Naive thymus-derived CD4-positive, alpha-beta T cell (primary cell): ENCODE data around the gene GABRA5. TPM values are rescaled to one million over a fixed set of nuclear protein-coding genes. Genes with fewer than 3 reads are reported as not detected.
A peak's percentile ranks its signal among the peaks of the same experiment; 100 is the strongest.

Experiments
- ATAC-seq: fragments of 150-1000 bp; cut with Tn5 transposase; 2 replicates; pipeline ENCODE4 v1.10.0; 2021; ENCODE audit warnings: mild to moderate bottlenecking, moderate library complexity
- CTCF ChIA-PET: fragments of 350-600 bp; sonication (Branson Sonifier 250); formaldehyde crosslinking; loops from one replicate; lab custom pipeline; 2021; ENCODE audit warnings: antibody characterized with exemption; lab: Charles Lee
- POLR2A ChIA-PET: fragments of 350-600 bp; sonication (Branson Sonifier 250); formaldehyde crosslinking; loops from one replicate; lab custom pipeline; 2021; ENCODE audit warnings: antibody characterized with exemption, inconsistent platforms; lab: Charles Lee
- DNase-seq, 9 donors: peaks; one replicate each; pipeline versions ENCODE4 v3.0.0 to v3.0.0-alpha.2; 2020 to 2022; ENCODE audit warnings: mixed read lengths in 1 of 9
- H3K27ac ChIP-seq: one replicate; pipeline ENCODE4 v1.7.0; 2013; ENCODE audit warnings: mild to moderate bottlenecking, low read depth, low read length, moderate library complexity
- H3K27me3 ChIP-seq, 2 donors: one replicate each; pipeline ENCODE4 v1.7.0; 2013; ENCODE audit warnings: low read length in 2 of 2, mild to moderate bottlenecking in 2 of 2, moderate library complexity in 2 of 2; ENCODE audit not compliant: control insufficient read depth in 2 of 2, insufficient read depth in 2 of 2
- H3K36me3 ChIP-seq, 3 experiments: 1 replicate in 2 of 3; 2 replicates in 1 of 3; pipeline ENCODE4 v1.7.0; 2013; ENCODE audit warnings: low read length in 3 of 3, mild to moderate bottlenecking in 3 of 3, moderate library complexity in 1 of 3; ENCODE audit not compliant: insufficient read depth in 3 of 3, control insufficient read depth in 2 of 3
- H3K4me1 ChIP-seq, 2 donors: one replicate each; pipeline ENCODE4 v1.7.0; 2013; ENCODE audit warnings: low read length in 2 of 2, mild to moderate bottlenecking in 2 of 2, moderate library complexity in 1 of 2; ENCODE audit not compliant: control insufficient read depth in 2 of 2, insufficient read depth in 2 of 2
- H3K4me3 ChIP-seq: 2 replicates; pipeline ENCODE4 v1.7.0; 2013; ENCODE audit warnings: mild to moderate bottlenecking, low read length
- H3K9me3 ChIP-seq, 3 experiments: 1 replicate in 2 of 3; 2 replicates in 1 of 3; pipeline ENCODE4 v1.7.0; 2013; ENCODE audit warnings: low read length in 3 of 3; ENCODE audit not compliant: control insufficient read depth in 2 of 3
- H3K27ac Mint-ChIP-seq, 9 donors: one replicate each; pipeline ENCODE4 v1.8.0; 2020 to 2022; ENCODE audit warnings: mixed read lengths in 9 of 9, mild to moderate bottlenecking in 8 of 9, moderate library complexity in 5 of 9, inconsistent platforms in 2 of 9
- H3K27me3 Mint-ChIP-seq, 5 donors: one replicate each; pipeline ENCODE4 v1.8.0; 2021 to 2022; ENCODE audit warnings: mixed read lengths in 5 of 5, mild to moderate bottlenecking in 1 of 5
- H3K36me3 Mint-ChIP-seq, 5 donors: one replicate each; pipeline ENCODE4 v1.8.0; 2020 to 2022; ENCODE audit warnings: mixed read lengths in 5 of 5, mild to moderate bottlenecking in 3 of 5, inconsistent platforms in 1 of 5
- H3K4me1 Mint-ChIP-seq, 7 donors: one replicate each; pipeline ENCODE4 v1.8.0; 2020 to 2022; ENCODE audit warnings: mixed read lengths in 7 of 7, mild to moderate bottlenecking in 3 of 7, inconsistent platforms in 1 of 7
- H3K4me3 Mint-ChIP-seq, 10 donors: one replicate each; pipeline ENCODE4 v1.8.0; 2020 to 2022; ENCODE audit warnings: mild to moderate bottlenecking in 10 of 10, mixed read lengths in 10 of 10, moderate library complexity in 6 of 10, inconsistent platforms in 2 of 10
- H3K9me3 Mint-ChIP-seq, 11 donors: one replicate each; pipeline ENCODE4 v1.8.0; 2020 to 2022; ENCODE audit warnings: mixed read lengths in 11 of 11, mild to moderate bottlenecking in 4 of 11, inconsistent platforms in 1 of 11, moderate library complexity in 1 of 11
- intact Hi-C, 2 donors: fragments of 100-400 bp; cut with micrococcal nuclease; formaldehyde crosslinking; loops; one replicate each; pipeline ENCODE4 v1.15.1; 2023
- polyA plus RNA-seq, 2 donors: library from polyadenylated mRNA; unstranded; fragments of 300-500 nt; fragmentation: Illumina TruSeq; gene quantifications; one replicate each; pipeline ENCODE4 v1.2.3, GENCODE V29; 2021
- total RNA-seq, 6 experiments: library from RNA in 5 of 6; stranded (reverse) in 5 of 6; gene quantifications; 1 replicate in 5 of 6; 2 replicates in 1 of 6; pipeline ENCODE4 v1.2.3 and lab custom pipeline; 2021 to 2026

GABRA5 gene
- total and polyA plus RNA-seq, 7 experiments from 2014 or later = not detected

- ChIA-PET CTCF (no interaction called here), POLR2A (no interaction called here)
- DNase-seq (no peak), ATAC-seq (no peak)
- Histone ChIP-seq H3K4me1 (no peaks in the 10 kb centered on the region), H3K27me3 (no peaks in the 10 kb centered on the region), H3K27ac (no peak overlapping the region), H3K9me3 (no peaks in the 10 kb centered on the region), H3K36me3 (no peaks in the 10 kb centered on the region), H3K4me3 (no peak overlapping the region)
- intact Hi-C loops = loop anchor here in 1 of 2 donors (10.0 kb wide), 1 partner anchor 1241 kb away; no protein-coding TSS in a partner anchor
- H3K27me3 Mint-ChIP-seq = peaks cover 0 to 6% (median 0%) of the 10 kb centered on the region in 5 donors
- no peaks in the 10 kb centered on the region for H3K4me1 Mint-ChIP-seq
- H3K4me3 Mint-ChIP-seq = no peak overlapping the region
- H3K9me3 Mint-ChIP-seq = no peaks in the 10 kb centered on the region
- H3K36me3 Mint-ChIP-seq = no peaks in the 10 kb centered on the region
- H3K27ac Mint-ChIP-seq = no peak overlapping the region
These were observed 16.6 kb downstream of the GABRA5 start for GRCh38 chr15:26883466-26883865.

DNA sequence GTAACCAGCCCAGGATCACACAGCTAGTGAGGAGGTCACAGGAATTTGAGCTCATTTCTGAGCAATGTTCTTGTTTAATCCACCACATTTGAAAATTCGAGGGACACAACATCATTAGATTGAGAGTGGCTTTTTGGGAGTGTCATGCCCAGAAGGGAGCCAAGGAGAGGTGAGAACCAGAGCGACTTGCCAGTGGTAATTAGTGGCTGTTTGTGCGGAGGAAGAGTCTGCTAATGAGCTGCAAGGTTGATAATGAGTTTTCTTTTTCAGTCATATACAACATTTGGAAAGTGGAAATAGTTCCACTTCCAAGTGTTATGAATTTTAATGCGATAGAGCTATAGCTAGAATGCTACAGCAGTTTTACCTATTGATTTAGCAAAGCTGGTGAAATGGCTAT, 19.7 kb downstream of the GABRA5 start:
- Mint-ChIP-seq H3K4me3 (no peak overlapping the region), H3K27me3 (peaks cover 0 to 26% (median 17%) of the 10 kb centered on the region in 5 donors), H3K36me3 (no peaks in the 10 kb centered on the region), H3K4me1 (peaks cover 0 to 5% (median 3%) of the 10 kb centered on the region in 7 donors), H3K27ac (no peak overlapping the region), H3K9me3 (no peaks in the 10 kb centered on the region)
- CTCF ChIA-PET = no interaction called here
- intact Hi-C loops = loop anchor here in 1 of 2 donors (10.0 kb wide), 1 partner anchor 1238 kb away; no protein-coding TSS in a partner anchor
- no peaks in the 10 kb centered on the region for H3K36me3 ChIP-seq
- DNase-seq (no peak), ATAC-seq (no peak)
- no peaks in the 10 kb centered on the region for H3K4me1 ChIP-seq
- H3K4me3 ChIP-seq = no peak overlapping the region
- POLR2A ChIA-PET = no interaction called here
- no peaks in the 10 kb centered on the region for H3K27me3 ChIP-seq
- H3K9me3 ChIP-seq = no peaks in the 10 kb centered on the region
- no peak overlapping the region for H3K27ac ChIP-seq

DNA sequence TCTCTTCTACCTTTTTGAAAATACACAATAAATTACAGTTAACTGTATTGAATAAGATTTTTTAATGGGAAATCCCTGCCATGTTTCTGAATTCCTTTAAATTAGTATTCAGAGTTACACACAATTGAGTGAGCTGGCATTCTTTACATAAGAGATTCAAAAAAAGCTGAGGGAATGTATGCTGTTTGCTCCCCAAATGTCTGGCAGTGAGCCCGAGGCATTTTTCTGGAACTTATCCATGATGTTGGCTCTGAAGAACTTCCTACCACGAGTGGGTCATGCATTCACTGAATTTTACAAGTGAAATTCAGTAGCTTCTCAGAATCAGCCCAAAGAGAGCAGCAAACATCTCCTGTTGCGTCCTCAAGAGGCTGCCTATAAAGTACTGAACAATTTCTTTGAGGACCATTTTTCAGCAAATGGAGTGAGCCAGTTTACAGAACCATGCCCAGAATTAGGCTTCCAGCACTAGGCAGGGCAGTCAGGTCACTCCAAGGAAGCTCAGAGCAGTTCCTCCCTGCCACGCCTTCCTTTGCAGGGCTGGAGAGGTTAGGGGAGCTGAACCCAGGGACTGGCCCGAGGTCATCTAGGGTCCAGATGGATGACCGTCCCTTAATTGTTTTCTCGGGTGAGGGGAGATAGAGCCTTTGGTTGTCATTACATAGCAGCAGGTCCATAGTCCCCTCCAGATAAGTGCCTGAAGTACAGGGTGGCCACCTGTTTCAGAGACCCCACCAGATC, 21.2 kb downstream of the GABRA5 start:
- H3K27ac ChIP-seq = no peak overlapping the region
- ChIA-PET CTCF (no interaction called here), POLR2A (no interaction called here)
- Mint-ChIP-seq H3K4me3 (no peak overlapping the region), H3K27me3 (peaks cover 0 to 28% (median 17%) of the 10 kb centered on the region in 5 donors), H3K36me3 (no peaks in the 10 kb centered on the region), H3K27ac (no peak overlapping the region), H3K9me3 (peaks cover 0 to 5% (median 0%) of the 10 kb centered on the region in 11 donors), H3K4me1 (peaks cover 0 to 8% (median 3%) of the 10 kb centered on the region in 7 donors)
- ATAC-seq (no peak), DNase-seq (no peak)
- no peaks in the 10 kb centered on the region for H3K4me1 ChIP-seq
- H3K9me3 ChIP-seq = no peaks in the 10 kb centered on the region
- H3K36me3 ChIP-seq = no peaks in the 10 kb centered on the region
- H3K27me3 ChIP-seq = no peaks in the 10 kb centered on the region
- H3K4me3 ChIP-seq = no peak overlapping the region
- intact Hi-C loops = loop anchor here in 1 of 2 donors (10.0 kb wide), 1 partner anchor 1237 kb away; no protein-coding TSS in a partner anchor

GRCh38 chr15:26888761-26889160, 21.9 kb downstream of the GABRA5 start:
- intact Hi-C loops = loop anchor here in 1 of 2 donors (10.0 kb wide), 1 partner anchor 1236 kb away; no protein-coding TSS in a partner anchor
- ChIA-PET CTCF (interaction anchor here (1.2 kb wide), 1 partner anchor 10 kb away, joined by 5 read pairs; no protein-coding TSS in a partner anchor), POLR2A (no interaction called here)
- Mint-ChIP-seq H3K36me3 (no peaks in the 10 kb centered on the region), H3K4me3 (no peak overlapping the region), H3K27ac (no peak overlapping the region), H3K9me3 (peaks cover 0 to 6% (median 0%) of the 10 kb centered on the region in 11 donors), H3K4me1 (peaks cover 0 to 8% (median 3%) of the 10 kb centered on the region in 7 donors), H3K27me3 (peaks cover 0 to 28% (median 17%) of the 10 kb centered on the region in 5 donors)
- ATAC-seq = no peak
- Histone ChIP-seq H3K27me3 (no peaks in the 10 kb centered on the region), H3K9me3 (no peaks in the 10 kb centered on the region), H3K4me1 (no peaks in the 10 kb centered on the region), H3K4me3 (no peak overlapping the region), H3K36me3 (no peaks in the 10 kb centered on the region), H3K27ac (no peak overlapping the region)
- DNase-seq = no peak

DNA sequence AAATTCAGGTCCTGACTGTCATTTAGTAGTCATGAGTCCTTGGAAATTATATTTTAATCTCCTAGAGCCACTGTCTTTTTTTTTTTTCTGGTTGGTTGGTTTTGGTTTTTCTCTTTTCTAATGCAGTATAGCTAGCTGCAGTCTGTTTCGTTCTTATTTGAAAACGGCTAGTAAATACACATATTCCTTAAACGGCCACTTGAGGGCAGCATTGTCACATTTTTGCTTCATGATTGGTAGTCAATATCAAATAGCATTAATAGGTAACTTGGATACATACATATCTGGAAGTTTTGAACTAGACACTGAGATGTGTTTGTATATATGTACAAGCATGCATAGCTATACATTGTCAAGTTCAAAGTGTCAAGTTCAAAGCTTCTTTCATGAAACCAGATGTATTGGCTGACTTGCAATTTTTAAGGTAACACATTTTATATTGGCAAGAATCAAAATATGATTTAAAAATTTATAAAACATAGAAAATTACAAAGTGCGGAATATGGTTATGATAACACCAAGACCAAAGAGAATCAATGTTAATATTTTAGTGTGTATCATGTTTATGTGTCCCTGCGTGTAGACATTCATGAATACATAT, 22.5 kb downstream of the GABRA5 start:
- ATAC-seq = no peak
- Histone ChIP-seq H3K9me3 (no peaks in the 10 kb centered on the region), H3K4me3 (no peak overlapping the region), H3K36me3 (no peaks in the 10 kb centered on the region), H3K4me1 (no peaks in the 10 kb centered on the region), H3K27me3 (no peaks in the 10 kb centered on the region), H3K27ac (no peak overlapping the region)
- Mint-ChIP-seq H3K27me3 (peaks cover 0 to 28% (median 17%) of the 10 kb centered on the region in 5 donors), H3K9me3 (peaks cover 0 to 6% (median 0%) of the 10 kb centered on the region in 11 donors), H3K4me3 (no peak overlapping the region), H3K4me1 (peaks cover 0 to 8% (median 3%) of the 10 kb centered on the region in 7 donors), H3K36me3 (no peaks in the 10 kb centered on the region), H3K27ac (no peak overlapping the region)
- peak in 5 of 9 donors; percentile 15 to 32 (median 17) for DNase-seq
- intact Hi-C loops = loop anchor here in 1 of 2 donors (10.0 kb wide), 1 partner anchor 1235 kb away; no protein-coding TSS in a partner anchor
- POLR2A ChIA-PET = no interaction called here
- CTCF ChIA-PET = interaction anchor here (0.6 to 1.2 kb wide), 3 partner anchors 9 to 1313 kb away, joined by 3 to 5 read pairs (median 4); no protein-coding TSS in a partner anchor

DNA sequence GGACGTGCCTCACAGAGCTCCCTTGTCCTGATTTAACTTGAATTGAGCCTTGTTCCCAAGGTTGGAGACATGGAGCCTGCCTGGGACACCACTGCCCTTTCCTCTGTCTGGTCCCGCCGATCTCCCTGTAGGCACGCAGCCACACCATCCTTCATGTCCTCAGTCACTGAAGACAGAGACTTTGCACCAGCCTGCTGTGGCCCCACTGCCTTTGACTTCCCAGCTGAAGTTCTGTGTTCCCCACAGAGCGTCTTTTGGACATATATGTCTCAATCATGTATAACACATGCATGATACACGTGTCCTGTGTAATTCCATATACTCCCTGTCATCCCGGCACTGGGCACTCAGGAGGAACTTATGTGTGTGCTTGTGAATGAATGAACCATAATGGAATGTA, 23.6 kb downstream of the GABRA5 start:
- H3K4me3 ChIP-seq = no peak overlapping the region
- Mint-ChIP-seq H3K4me1 (peaks cover 0 to 8% (median 3%) of the 10 kb centered on the region in 7 donors), H3K9me3 (peaks cover 0 to 11% (median 0%) of the 10 kb centered on the region in 11 donors), H3K36me3 (no peaks in the 10 kb centered on the region), H3K4me3 (no peak overlapping the region), H3K27me3 (peaks cover 0 to 33% (median 22%) of the 10 kb centered on the region in 5 donors), H3K27ac (no peak overlapping the region)
- no peak for DNase-seq
- ChIA-PET CTCF (no interaction called here), POLR2A (no interaction called here)
- no peaks in the 10 kb centered on the region for H3K36me3 ChIP-seq
- no peak overlapping the region for H3K27ac ChIP-seq
- ATAC-seq = no peak
- intact Hi-C loops = no loop called here
- no peaks in the 10 kb centered on the region for H3K9me3 ChIP-seq
- no peaks in the 10 kb centered on the region for H3K4me1 ChIP-seq
- H3K27me3 ChIP-seq = no peaks in the 10 kb centered on the region
